Lower lobe of right lung (tissue), 2 donors: ENCODE data around the gene GAP43. TPM values are rescaled to one million over a fixed set of nuclear protein-coding genes. Genes with fewer than 3 reads are reported as not detected.

ENCODE experiments used
- ATAC-seq, 2 donors: fragments of 200-7000 bp; cut with Tn5 transposase; one replicate each; pipeline ENCODE4 v1.9.1; 2020 to 2022; ENCODE audit warnings: mild to moderate bottlenecking in 2 of 2, moderate library complexity in 2 of 2
- DNase-seq: peaks from one replicate; pipeline ENCODE4 v3.0.0-alpha.2; 2020
- H3K27ac ChIP-seq: fragments of 200-600 bp; one replicate; pipeline ENCODE4 v1.8.0; 2022
- H3K27me3 ChIP-seq: fragments of 200-600 bp; one replicate; pipeline ENCODE4 v1.8.0; 2022; ENCODE audit warnings: low read depth
- H3K36me3 ChIP-seq: fragments of 200-600 bp; one replicate; pipeline ENCODE4 v1.8.0; 2022; ENCODE audit warnings: mild to moderate bottlenecking
- H3K4me1 ChIP-seq: fragments of 200-600 bp; one replicate; pipeline ENCODE4 v1.8.0; 2022
- H3K4me3 ChIP-seq: fragments of 200-600 bp; one replicate; pipeline ENCODE4 v1.8.0; 2022; ENCODE audit warnings: mild to moderate bottlenecking
- H3K9me3 ChIP-seq: fragments of 200-600 bp; one replicate; pipeline ENCODE4 v1.8.0; 2022
- CTCF ChIP-seq: fragments of 200-600 bp; IDR thresholded peaks from one replicate; pipeline ENCODE4 v1.8.0; 2022; ENCODE audit warnings: antibody characterized with exemption, mild to moderate bottlenecking
- intact Hi-C: fragments of 100-400 bp; cut with DNase I; formaldehyde crosslinking; loops from one replicate; pipeline ENCODE4 v1.11.0; 2022
- total RNA-seq: library from RNA; stranded (reverse); fragmentation: NEBNext Ultra II Directional; extraction: Animal tissue kit (Norgen Biotek cat#: 25700); gene quantifications from one replicate; pipeline ENCODE4 v1.2.1, GENCODE V29; 2021
- donor health status: DM: no; HTN: yes; CAD: no; lungs with severe emphysema.

GAP43 gene
- total RNA-seq, 1 donor from 2014 or later = not detected

DNA sequence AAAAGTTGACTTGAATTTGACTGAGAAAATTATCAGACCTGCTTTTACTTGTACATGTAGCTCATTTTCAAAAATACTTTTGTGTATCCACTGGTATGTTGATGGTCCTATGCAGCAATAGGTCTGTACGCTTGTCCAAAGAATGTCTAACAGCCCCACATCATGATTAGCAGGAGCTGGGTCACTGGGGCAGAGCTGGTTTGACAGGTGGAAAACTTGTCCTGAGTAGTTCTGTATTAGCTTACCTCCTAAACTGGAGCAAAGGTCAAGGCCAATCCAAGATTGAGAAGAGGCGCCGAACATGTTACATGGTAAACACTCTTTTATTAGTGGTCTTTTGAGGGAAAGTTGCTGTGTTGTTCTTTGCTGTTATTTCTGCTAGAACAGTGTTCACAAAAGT, 50.6 kb downstream of the GAP43 start:
- Histone ChIP-seq H3K27me3 (no peaks in the 10 kb centered on the region), H3K36me3 (no peaks in the 10 kb centered on the region), H3K9me3 (no peaks in the 10 kb centered on the region), H3K27ac (no peak overlapping the region), H3K4me1 (no peaks in the 10 kb centered on the region), H3K4me3 (no peak overlapping the region)
- TF ChIP-seq CTCF = no peak
- intact Hi-C loops = no loop called here
- no peak for DNase-seq
- no peak for ATAC-seq

DNA sequence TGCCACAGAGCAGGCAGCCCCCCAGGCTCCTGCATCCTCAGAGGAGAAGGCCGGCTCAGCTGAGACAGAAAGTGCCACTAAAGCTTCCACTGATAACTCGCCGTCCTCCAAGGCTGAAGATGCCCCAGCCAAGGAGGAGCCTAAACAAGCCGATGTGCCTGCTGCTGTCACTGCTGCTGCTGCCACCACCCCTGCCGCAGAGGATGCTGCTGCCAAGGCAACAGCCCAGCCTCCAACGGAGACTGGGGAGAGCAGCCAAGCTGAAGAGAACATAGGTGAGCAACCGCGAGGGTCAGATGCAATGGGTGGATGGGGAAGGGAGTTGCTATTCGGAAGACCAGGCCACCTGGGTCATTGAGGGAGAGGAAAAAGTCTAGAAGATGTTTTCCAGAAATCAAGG, 53.0 kb downstream of the GAP43 start:
- Histone ChIP-seq H3K4me3 (no peak overlapping the region), H3K9me3 (no peaks in the 10 kb centered on the region), H3K27ac (no peak overlapping the region), H3K27me3 (peaks cover 5% of the 10 kb centered on the region), H3K4me1 (no peaks in the 10 kb centered on the region), H3K36me3 (no peaks in the 10 kb centered on the region)
- TF ChIP-seq CTCF = no peak
- no peak for ATAC-seq
- no peak for DNase-seq
- intact Hi-C loops = no loop called here

- Histone ChIP-seq H3K27me3 (peaks cover 5% of the 10 kb centered on the region), H3K4me3 (no peak overlapping the region), H3K4me1 (no peaks in the 10 kb centered on the region), H3K27ac (no peak overlapping the region), H3K9me3 (no peaks in the 10 kb centered on the region), H3K36me3 (no peaks in the 10 kb centered on the region)
- no peak for TF ChIP-seq CTCF
- DNase-seq (no peak), ATAC-seq (no peak)
- intact Hi-C loops = no loop called here
Measured at GRCh38 chr3:115680803-115681345, 57.6 kb downstream of the GAP43 start.

DNA sequence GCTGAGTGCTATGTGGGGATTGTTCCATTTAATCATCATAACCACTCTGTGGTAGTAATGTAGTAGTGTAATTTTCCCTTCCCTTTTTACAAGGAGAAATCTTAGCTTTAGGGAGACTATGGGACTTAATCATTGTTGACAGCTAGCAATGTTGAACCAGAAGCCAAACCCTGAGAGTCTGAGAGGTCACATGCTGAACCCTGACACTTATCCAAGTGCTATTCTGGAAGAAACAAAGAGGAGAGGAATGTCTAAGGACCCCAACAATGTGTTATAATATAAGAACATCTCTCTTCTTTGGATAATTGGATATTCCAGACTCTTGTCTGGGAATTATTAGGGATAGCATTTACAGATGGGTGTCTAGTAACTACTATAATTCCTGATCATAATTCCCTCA, 58.4 kb downstream of the GAP43 start:
- H3K4me1 ChIP-seq = no peaks in the 10 kb centered on the region
- ATAC-seq (no peak), DNase-seq (no peak)
- TF ChIP-seq CTCF = no peak
- no peak overlapping the region for H3K4me3 ChIP-seq
- H3K27ac ChIP-seq = no peak overlapping the region
- no peaks in the 10 kb centered on the region for H3K36me3 ChIP-seq
- intact Hi-C loops = no loop called here
- H3K9me3 ChIP-seq = no peaks in the 10 kb centered on the region
- H3K27me3 ChIP-seq = peaks cover 5% of the 10 kb centered on the region

DNA sequence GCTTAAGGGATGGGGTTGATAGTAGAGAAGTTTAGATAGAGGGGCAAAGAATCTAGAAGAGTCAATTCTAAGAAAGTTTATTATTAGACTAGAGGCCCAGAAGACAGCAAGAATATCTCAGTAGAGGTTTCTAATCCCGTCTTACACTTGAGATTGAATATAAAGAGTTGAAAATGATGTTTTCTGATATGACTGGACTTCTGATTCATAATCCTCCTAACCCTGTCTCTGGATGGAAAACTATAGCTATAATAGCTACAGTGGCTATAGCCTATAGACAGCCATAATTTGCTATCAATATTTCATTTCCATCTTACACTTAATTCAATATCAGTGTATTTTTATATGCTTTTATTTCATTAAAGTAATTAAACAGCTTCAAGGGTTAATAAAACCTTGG, 60.0 kb downstream of the GAP43 start:
- Histone ChIP-seq H3K9me3 (no peaks in the 10 kb centered on the region), H3K4me3 (no peak overlapping the region), H3K4me1 (no peaks in the 10 kb centered on the region), H3K27me3 (peaks cover 5% of the 10 kb centered on the region), H3K36me3 (no peaks in the 10 kb centered on the region), H3K27ac (no peak overlapping the region)
- TF ChIP-seq CTCF = no peak
- no peak for ATAC-seq
- intact Hi-C loops = no loop called here
- DNase-seq = no peak

- ATAC-seq (no peak), DNase-seq (no peak)
- no peaks in the 10 kb centered on the region for H3K36me3 ChIP-seq
- no peak overlapping the region for H3K27ac ChIP-seq
- TF ChIP-seq CTCF = no peak
- H3K4me1 ChIP-seq = no peaks in the 10 kb centered on the region
- H3K9me3 ChIP-seq = no peaks in the 10 kb centered on the region
- peaks cover 5% of the 10 kb centered on the region for H3K27me3 ChIP-seq
- intact Hi-C loops = no loop called here
- no peak overlapping the region for H3K4me3 ChIP-seq
Measured at GRCh38 chr3:115683773-115684172, 60.5 kb downstream of the GAP43 start.
